SK-N-MC (cell line): ENCODE data around the gene RUFY4.

Experiments
- EZH2 ChIP-seq: fragments of 200-600 bp; sonication (generic); IDR thresholded peaks from one replicate; pipeline ENCODE4 v1.6.1; 2017; ENCODE audit warnings: antibody characterized with exemption
- FOXP2 ChIP-seq: optimal IDR thresholded peaks from 2 replicates; pipeline ENCODE3; 2011; ENCODE audit warnings: mild to moderate bottlenecking, moderate library complexity; ENCODE audit not compliant: insufficient read depth; ENCODE audit errors: extremely low read length, control extremely low read depth
- POLR2AphosphoS5 ChIP-seq: IDR thresholded peaks from 2 replicates; pipeline ENCODE4 v1.6.1; 2012; ENCODE audit warnings: mild to moderate bottlenecking, low read depth, low read length, borderline replicate concordance

DNA sequence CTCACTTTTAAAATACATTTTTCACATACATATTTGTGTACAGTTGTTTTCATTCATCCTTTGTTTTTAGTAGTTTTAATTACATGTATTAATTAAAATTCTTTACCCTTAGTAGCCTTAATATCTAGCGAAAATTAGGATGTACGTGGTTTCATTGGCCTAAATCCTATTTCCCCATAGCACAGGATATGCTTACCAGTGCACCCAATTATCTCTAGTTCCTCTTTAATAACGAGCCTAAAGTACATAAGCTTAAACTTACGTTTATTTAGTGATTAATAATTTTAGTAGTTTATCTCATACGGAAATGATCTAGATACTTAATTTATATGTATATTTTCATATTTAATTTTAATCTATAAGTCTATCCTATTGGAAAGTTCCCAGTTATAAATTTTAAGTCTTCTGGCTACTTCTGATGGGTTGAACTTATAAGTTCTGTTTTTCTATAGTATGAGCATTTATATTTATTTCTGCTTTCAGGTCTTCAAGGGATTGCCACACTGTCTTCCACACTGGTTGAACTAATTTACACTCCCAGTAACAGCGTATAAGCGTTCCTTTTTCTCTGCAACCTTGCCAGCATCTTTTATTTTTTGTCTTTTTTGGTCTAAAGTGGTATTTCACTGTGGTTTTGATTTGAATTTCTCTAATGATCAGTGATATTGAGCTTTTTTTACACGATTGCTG, 21.4 kb upstream of the RUFY4 start:
- TF ChIP-seq POLR2AphosphoS5 (no peak), EZH2 (no peak), FOXP2 (no peak)
